Fibroblast of skin of left biceps (primary cell): Measurements from ENCODE around the gene FUT7.

Experiments used
- DNase-seq, 2 experiments: peaks; one replicate each; pipeline ENCODE4 v3.0.0-alpha.2; 2013; ENCODE audit warnings: low read depth in 2 of 2

FUT7 gene

GRCh38 chr9:137049544-137050449 lies 17.9 kb upstream of the FUT7 start:
- DNase-seq = no peak

GRCh38 chr9:137048655-137049543 lies 17.0 kb upstream of the FUT7 start:
- DNase-seq = no peak

- DNase-seq = no peak
Observed at GRCh38 chr9:137046088-137046787, 14.3 kb upstream of the FUT7 start, which contains the start of gene NPDC1. NPDC1 (minus strand) TSS chr9:137046177; CDS start chr9:137045989, 188 bp downstream.

GRCh38 chr9:137045294-137046087 lies 13.6 kb upstream of the FUT7 start:
- no peak for DNase-seq

- no peak for DNase-seq
Observed at GRCh38 chr9:137044502-137045177, 12.8 kb upstream of the FUT7 start.

GRCh38 chr9:137044037-137044436 lies 12.1 kb upstream of the FUT7 start:
- no peak for DNase-seq

- DNase-seq = no peak
Observed at GRCh38 chr9:137042751-137043727, 11.2 kb upstream of the FUT7 start.

- no peak for DNase-seq
Observed at GRCh38 chr9:137041124-137041523, 9.2 kb upstream of the FUT7 start.

GRCh38 chr9:137040568-137040967 lies 8.7 kb upstream of the FUT7 start:
- no peak for DNase-seq

GRCh38 chr9:137039611-137040366 lies 7.9 kb upstream of the FUT7 start:
- DNase-seq = no peak

- DNase-seq = no peak
Observed at GRCh38 chr9:137038916-137039315, 7.0 kb upstream of the FUT7 start.

- no peak for DNase-seq
Observed at GRCh38 chr9:137037483-137037882, 5.6 kb upstream of the FUT7 start.

GRCh38 chr9:137037035-137037434 lies 5.1 kb upstream of the FUT7 start:
- DNase-seq = no peak

- DNase-seq = no peak
Observed at GRCh38 chr9:137035937-137036336, 4.0 kb upstream of the FUT7 start.

- no peak for DNase-seq
Observed at GRCh38 chr9:137035507-137035834, 3.6 kb upstream of the FUT7 start.

- DNase-seq = peak in 1 of 2 experiments; percentile 20
Observed at GRCh38 chr9:137034709-137035506, 3.0 kb upstream of the FUT7 start.

GRCh38 chr9:137034039-137034708 lies 2.3 kb upstream of the FUT7 start:
- DNase-seq = no peak
